Activated T-cell treated with anti-CD3 and anti-CD28 coated beads, Interleukin-2, amount 50 U/mL, for 1 hour (primary cell): ENCODE data around the gene AOC2.
"Not testable (repeated sequence)": the region's sequence is repeated elsewhere in the genome, so short reads cannot be mapped to it uniquely, and the experiment has no call there.

Experiments used
- DNase-seq: peaks from one replicate; pipeline ENCODE4 v3.0.0-alpha.2; 2020

The AOC2 gene

DNA sequence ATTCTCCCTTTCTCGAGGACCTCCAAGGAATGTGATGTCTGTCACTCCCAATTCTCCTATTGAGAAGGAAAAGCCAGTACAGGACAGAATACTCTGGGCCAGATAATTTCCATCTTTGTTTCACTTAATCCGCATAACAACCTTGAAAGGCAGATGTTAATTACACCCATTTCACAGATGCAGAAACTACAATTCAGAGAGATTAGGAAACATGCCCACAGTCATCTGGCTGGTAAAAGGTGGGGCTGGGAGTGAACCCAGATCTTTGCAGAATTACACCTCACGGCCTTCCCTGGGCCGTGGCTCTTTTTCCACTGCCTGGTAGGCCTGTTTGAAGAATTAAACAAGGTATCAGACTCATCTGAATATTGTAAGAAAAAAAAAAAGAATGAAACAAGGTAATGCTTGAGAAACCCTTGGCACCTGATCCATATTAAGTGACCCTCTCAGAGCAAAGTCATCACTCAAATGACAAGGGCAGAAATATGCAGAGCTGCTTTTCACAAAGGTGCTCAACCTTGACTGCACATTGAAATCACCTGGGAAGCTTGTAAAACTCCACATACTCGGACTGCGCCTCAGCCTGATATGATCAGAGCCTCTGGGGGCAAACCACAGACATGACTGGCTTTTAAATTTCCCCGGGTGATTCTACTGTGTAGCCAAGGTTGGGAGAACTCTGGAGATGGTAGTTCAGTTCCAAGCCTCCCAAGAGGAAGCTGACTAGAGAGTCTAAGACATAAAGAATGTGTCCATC, 39.6 kb downstream of the AOC2 start:
- DNase-seq = no peak

DNA sequence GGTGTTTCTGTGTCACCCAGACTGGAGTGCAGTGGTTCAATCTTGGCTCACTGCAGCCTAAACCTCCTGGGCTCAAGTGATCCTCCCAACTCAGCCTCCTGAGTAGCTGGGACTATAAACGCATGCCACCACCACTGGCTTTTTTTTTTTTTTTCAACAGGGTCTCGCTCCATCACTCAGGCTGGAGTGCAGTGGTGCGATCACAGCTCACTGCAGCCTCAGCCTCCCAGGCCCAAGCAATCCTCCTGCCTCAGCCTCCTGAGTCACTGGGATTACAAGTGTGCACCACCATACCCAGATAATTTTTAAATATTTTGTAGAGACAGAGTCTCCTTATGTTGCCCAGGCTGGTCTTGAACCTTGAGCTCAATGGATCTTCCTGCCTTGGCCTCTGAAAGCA, 41.4 kb downstream of the AOC2 start:
- DNase-seq = not testable (repeated sequence)

DNA sequence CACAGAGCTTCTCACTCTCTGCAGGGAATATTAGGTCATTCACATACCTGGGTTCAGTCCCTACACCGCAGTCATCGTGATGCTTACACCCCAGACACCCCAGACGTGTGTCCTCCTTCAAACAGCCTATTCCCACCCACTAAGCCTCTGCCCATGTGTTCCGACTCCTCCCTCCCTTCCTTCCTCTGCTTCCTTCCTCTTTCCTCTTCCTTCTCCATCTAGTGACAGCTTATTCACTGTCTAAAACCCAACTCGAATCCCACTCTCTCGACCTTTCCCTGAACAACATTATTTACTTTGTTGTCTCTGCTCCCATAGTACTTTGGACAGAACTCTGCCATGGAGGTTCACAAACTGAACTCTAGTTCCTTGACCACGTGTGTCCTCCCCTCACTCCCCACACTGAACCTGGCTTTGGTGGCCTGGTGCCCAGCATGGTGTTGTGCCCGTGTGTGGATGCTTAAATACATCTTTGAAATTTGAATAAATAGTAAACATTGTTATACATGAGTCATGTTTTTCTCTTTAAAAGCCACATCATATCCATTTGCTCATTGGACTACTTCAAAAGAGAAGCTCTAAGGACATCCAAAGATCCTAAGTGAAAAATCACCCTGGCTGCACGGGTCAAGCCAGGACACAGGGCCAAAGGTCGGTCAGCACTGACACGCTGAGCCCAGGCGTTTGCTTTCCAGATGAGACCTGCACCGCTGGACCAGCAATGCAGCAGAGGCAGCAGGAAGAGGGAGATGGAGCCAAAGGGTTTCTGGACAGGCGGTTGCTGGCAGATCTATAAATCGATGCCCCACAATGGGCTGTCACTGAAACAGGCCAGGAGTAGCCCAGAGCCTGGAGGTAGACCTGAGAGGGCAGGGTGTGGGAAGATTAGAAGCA, 42.1 kb downstream of the AOC2 start:
- DNase-seq = no peak

DNA sequence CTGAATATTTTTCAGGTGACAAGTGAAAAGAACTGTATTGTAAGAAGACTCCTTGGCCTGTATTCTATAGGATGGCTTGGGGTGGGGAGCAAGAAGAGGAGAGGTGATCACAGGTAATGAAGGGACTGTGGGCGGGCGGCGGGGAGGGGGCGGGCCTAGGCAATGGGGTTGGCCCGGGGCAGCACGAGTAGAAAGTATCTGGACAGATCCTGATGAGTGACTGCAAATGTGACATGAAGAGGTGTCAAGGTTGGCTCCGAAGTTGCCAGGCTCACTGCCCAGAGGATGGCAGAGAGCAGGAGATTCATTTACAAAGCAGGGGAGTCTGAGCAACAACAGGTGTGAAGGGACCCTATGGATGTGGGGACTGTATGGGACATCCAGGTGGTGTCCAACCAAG, 45.4 kb downstream of the AOC2 start:
- no peak for DNase-seq

DNA sequence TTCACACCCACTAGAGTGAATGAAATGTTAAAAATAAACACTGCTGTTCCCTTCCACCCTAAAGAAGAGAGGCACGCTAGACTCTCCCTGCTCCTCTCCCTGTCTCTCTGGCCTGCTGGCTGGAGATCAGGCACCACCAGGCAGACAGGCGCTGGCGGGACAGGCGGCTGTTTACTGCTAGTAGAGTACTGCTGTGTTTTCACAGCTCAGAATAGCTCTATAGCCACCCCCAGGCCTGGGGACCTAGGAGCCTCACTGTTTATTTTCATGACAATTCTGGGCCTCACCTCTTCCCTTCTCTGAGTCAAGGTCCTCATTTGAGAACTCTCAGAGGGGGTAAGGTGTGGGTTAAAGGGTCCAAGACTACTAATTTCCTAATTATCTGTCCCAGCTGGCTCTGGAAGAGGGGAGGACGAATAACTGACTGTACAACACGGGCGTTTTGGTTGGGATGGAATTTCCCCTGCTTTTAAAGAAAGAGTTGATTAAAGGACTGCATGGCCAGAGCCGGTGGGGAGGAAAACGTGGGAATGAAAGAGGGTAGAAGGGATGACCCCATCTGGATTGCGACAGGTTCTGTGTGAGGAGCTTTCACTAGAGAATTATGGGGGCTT, 47.3 kb downstream of the AOC2 start:
- no peak for DNase-seq

DNA sequence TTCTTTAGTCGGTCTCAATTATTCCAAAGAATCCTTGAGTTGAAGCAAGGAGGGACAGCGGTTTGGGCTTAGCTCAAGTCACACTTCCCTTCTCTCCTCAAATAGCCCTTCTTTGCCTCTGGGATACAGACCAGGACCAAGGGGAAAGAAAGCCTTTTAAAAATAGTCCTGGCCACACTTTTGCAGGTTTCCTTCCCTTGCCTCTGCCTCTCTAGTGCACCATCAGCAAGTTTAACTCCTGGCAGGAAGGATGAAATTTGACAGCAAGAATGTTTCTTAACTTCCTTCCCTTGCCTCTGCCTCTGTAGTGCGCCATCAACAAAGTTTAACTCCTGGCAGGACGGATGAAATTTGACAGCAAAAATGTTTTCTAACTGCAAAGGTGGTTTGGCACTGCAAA, 49.0 kb downstream of the AOC2 start:
- no peak for DNase-seq

DNA sequence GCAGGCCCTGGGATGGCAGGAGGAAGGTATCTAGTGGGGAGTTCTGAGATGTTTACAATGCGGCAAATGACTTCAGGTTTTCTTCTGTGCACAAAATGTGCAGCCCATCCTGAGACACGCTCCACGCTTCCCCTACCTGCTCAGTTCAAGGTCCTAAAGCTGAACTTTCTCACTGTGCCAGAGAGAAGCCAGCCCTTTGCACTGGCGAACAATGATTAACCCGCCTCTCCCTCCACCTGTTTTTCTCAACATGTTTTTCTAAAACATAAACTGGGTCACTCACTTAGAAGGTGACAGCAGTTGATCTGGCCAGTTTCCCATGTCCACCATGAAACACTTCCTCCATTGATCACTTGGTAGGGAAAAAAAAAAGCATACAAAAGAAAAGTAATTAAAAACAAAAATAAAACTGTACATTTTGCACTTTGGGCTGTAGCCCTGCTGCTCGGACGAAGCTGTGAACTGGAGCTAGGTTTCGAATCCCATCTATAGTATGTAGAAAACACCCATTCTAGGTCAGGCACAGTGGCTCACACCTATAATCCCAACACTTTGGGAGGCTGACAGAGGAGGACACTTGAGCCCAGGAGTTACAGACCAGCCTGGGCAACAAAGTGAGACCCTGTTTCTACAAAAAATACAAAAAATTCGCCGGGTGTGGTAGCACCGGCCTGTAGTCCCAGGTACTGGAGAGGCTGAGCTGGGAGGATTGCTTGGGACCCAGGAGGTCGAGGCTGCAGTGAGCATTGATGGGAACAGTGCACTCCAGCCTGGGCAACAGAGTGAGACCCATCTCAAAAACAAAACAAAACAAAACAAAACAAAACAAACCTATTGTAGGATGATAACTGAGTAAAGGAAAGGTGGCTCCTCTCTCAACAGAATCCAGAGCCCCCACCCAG, 50.2 kb downstream of the AOC2 start:
- DNase-seq = no peak

DNA sequence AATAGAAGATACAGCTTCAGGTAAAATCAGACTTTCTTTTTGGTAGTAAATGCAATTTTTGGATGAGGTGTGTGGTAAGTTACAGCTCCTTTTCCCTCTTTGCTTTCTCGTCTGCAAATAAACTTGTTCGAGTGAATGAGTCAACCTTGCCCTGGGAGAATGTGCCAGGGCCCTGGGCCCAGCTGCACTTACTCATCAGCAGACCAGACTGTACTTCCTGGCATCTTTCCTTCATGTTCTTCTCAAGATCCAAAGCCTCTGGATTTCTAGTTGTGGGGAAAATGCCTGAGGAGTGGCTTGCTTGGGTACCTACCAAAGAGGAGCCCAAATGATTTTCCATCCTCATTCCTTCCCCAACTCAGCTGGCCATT, 50.8 kb downstream of the AOC2 start:
- no peak for DNase-seq

DNA sequence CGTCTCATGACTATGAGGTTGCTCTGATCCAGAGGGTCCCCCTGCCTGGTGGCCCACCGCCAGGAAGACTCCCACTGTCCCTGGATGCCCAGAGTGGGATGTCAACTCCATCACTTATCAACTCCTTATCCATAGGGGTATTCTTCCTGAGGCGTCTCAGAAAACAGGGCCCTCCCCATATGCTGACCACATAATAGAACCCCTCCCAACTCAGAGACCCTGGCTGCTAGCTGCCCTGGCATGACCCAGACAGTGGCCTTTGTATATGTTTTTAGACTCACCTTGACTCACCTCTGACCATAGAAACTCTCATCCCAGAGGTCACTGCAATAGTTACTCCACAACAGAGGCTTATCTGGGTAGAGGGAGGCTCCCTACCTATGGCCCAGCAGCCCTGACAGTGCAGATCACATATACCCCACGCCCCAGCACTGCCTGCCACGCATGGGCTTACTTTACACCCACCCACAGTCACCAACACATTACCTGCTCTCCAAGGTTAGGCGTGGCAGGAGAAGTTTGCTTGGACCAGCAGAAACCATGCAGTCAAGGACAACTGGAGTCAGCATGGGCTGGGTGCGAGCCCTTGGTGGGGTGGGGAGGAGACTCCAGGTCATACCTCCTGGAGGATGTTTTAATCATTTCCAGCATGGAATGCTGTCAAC, 53.9 kb downstream of the AOC2 start:
- no peak for DNase-seq

DNA sequence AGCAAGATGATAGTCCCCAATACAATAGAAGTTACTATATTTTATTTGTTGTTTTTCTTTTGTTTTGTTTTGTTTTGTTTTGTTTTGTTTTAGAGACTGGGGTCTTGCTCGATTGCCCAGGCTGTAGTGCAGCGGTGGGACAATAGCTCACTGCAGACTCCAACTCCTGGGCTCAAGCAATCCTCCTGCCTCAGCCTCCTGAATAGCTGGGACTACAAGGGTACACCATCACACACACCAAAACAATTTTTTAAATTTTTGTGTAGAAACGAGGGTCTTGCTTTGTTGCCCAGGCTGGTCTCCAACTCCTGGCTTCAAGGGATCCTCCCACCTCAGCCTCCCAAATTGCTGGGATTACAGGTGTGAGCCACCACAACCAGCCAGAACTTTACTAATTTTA, 55.6 kb downstream of the AOC2 start:
- not testable (repeated sequence) for DNase-seq
